ENCODE results near the gene INPP5D.

DNA sequence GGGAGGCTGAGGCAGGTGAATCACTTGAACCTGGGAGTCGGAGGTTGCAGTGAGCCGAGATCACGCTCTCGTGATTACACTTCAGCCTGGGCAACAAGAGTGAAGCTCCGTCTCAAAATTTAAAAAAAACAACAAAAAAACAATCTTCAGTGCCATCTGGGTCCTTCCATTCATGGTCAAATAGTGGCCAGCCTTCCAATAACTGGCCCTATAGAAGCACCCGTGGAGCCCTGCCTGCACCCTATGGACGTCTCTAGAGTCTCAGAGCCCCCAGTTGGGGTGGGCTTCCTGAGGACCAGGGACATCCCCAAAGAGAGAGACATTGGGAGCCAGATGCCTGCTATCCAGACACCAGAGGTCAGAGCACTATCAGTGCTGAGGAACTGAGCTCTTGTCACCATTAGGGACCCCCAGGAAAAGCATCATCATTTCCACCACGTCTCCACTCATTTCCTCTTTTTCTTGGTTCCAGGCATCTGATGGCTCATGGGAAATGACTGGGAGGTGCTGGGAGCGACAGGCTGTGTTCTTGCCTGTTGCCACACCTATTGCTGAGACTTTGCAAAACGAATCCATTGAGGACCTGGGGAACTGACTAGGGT is 18.3 kb upstream of the INPP5D start:
- TF ChIP-seq, protein P1, sequence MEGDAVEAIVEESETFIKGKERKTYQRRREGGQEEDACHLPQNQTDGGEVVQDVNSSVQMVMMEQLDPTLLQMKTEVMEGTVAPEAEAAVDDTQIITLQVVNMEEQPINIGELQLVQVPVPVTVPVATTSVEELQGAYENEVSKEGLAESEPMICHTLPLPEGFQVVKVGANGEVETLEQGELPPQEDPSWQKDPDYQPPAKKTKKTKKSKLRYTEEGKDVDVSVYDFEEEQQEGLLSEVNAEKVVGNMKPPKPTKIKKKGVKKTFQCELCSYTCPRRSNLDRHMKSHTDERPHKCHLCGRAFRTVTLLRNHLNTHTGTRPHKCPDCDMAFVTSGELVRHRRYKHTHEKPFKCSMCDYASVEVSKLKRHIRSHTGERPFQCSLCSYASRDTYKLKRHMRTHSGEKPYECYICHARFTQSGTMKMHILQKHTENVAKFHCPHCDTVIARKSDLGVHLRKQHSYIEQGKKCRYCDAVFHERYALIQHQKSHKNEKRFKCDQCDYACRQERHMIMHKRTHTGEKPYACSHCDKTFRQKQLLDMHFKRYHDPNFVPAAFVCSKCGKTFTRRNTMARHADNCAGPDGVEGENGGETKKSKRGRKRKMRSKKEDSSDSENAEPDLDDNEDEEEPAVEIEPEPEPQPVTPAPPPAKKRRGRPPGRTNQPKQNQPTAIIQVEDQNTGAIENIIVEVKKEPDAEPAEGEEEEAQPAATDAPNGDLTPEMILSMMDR (IDR thresholded peaks at IDR 0.05): no peak
- TF ChIP-seq POLR2AphosphoS5 (IDR thresholded peaks at IDR 0.05) (no peak), POLR2A (IDR thresholded peaks at IDR 0.05) (no peak)

Data from suprapubic skin (tissue), 4 donors.